ENCODE measurements around the gene PRKCQ.

PRKCQ gene

GRCh38 chr10:6618340-6618739 lies 38.3 kb upstream of the PRKCQ start:
- Histone ChIP-seq H3K9ac (ENCODE audit: low read length) (no peak overlapping the region), H3K27me3 (replicated peaks; ENCODE audit: insufficient read depth, low read length) (no peaks in the 10 kb centered on the region)

GRCh38 chr10:6617309-6618076 lies 37.4 kb upstream of the PRKCQ start:
- no peak overlapping the region for H2AFZ ChIP-seq (ENCODE audit: low read length)
- no peak for TF ChIP-seq EZH2phosphoT487 (IDR thresholded peaks at IDR 0.05; ENCODE audit: low read length)
- TF ChIP-seq CTCF (IDR thresholded peaks at IDR 0.05; ENCODE audit: low read length): no peak
- no peak for TF ChIP-seq EZH2 (optimal IDR thresholded peaks at IDR 0.05; ENCODE audit: low read depth, low read length)
- no peaks in the 10 kb centered on the region for H3F3A ChIP-seq (ENCODE audit: insufficient read depth, low read length)
- H3K36me3 ChIP-seq (replicated peaks; ENCODE audit: insufficient read depth, low read length): no peaks in the 10 kb centered on the region
- H3K27ac ChIP-seq (ENCODE audit: low read length): no peak overlapping the region
- H3K9me2 ChIP-seq (replicated peaks; ENCODE audit: insufficient read depth, low read length): no peaks in the 10 kb centered on the region
- no peaks in the 10 kb centered on the region for H3K79me2 ChIP-seq (ENCODE audit: low read length)
- H3K9me3 ChIP-seq (replicated peaks; ENCODE audit: insufficient read depth, low read length): no peaks in the 10 kb centered on the region
- no peak for DNase-seq
- H3K4me3 ChIP-seq (ENCODE audit: low read length): no peak overlapping the region
- H3K4me2 ChIP-seq (ENCODE audit: low read depth, low read length): no peak overlapping the region
- H3K27me3 ChIP-seq (replicated peaks; ENCODE audit: insufficient read depth, low read length): no peaks in the 10 kb centered on the region
- no peaks in the 10 kb centered on the region for H4K20me1 ChIP-seq (ENCODE audit: insufficient read depth, low read length)
- H3K9ac ChIP-seq (ENCODE audit: low read length): no peak overlapping the region
- peaks cover 2% of the 10 kb centered on the region; the same call in 1 of the 2 replicates for H3K4me1 ChIP-seq (ENCODE audit: low read length)

More at GRCh38 chr10:6618340-6618739, 38.3 kb upstream of the PRKCQ start:
- Histone ChIP-seq H2AFZ (ENCODE audit: low read length) (no peak overlapping the region), H3K9me2 (replicated peaks; ENCODE audit: insufficient read depth, low read length) (no peaks in the 10 kb centered on the region), H3K79me2 (ENCODE audit: low read length) (no peaks in the 10 kb centered on the region), H3K36me3 (replicated peaks; ENCODE audit: insufficient read depth, low read length) (no peaks in the 10 kb centered on the region), H3K9me3 (replicated peaks; ENCODE audit: insufficient read depth, low read length) (no peaks in the 10 kb centered on the region), H3F3A (ENCODE audit: insufficient read depth, low read length) (no peaks in the 10 kb centered on the region), H3K4me3 (ENCODE audit: low read length) (no peak overlapping the region), H4K20me1 (ENCODE audit: insufficient read depth, low read length) (no peaks in the 10 kb centered on the region), H3K4me1 (ENCODE audit: low read length) (no peaks in the 10 kb centered on the region), H3K27ac (ENCODE audit: low read length) (no peak overlapping the region), H3K4me2 (ENCODE audit: low read depth, low read length) (no peak overlapping the region)
- no peak for DNase-seq
- TF ChIP-seq CTCF (IDR thresholded peaks at IDR 0.05; ENCODE audit: low read length) (no peak), EZH2phosphoT487 (IDR thresholded peaks at IDR 0.05; ENCODE audit: low read length) (no peak), EZH2 (optimal IDR thresholded peaks at IDR 0.05; ENCODE audit: low read depth, low read length) (no peak)

- Histone ChIP-seq H3K79me2 (ENCODE audit: low read length) (no peaks in the 10 kb centered on the region), H3K36me3 (replicated peaks; ENCODE audit: insufficient read depth, low read length) (no peaks in the 10 kb centered on the region), H3F3A (ENCODE audit: insufficient read depth, low read length) (no peaks in the 10 kb centered on the region), H3K9me3 (replicated peaks; ENCODE audit: insufficient read depth, low read length) (no peaks in the 10 kb centered on the region), H3K4me1 (ENCODE audit: low read length) (peaks cover 16% of the 10 kb centered on the region), H3K4me3 (ENCODE audit: low read length) (no peak overlapping the region), H3K9ac (ENCODE audit: low read length) (no peak overlapping the region), H3K27me3 (replicated peaks; ENCODE audit: insufficient read depth, low read length) (no peaks in the 10 kb centered on the region), H4K20me1 (ENCODE audit: insufficient read depth, low read length) (no peaks in the 10 kb centered on the region), H3K9me2 (replicated peaks; ENCODE audit: insufficient read depth, low read length) (no peaks in the 10 kb centered on the region), H3K4me2 (ENCODE audit: low read depth, low read length) (no peak overlapping the region), H3K27ac (ENCODE audit: low read length) (no peak overlapping the region), H2AFZ (ENCODE audit: low read length) (no peak overlapping the region)
- DNase-seq: no peak
- TF ChIP-seq CTCF (IDR thresholded peaks at IDR 0.05; ENCODE audit: low read length) (no peak), EZH2 (optimal IDR thresholded peaks at IDR 0.05; ENCODE audit: low read depth, low read length) (no peak), EZH2phosphoT487 (IDR thresholded peaks at IDR 0.05; ENCODE audit: low read length) (no peak)
These were observed 35.9 kb upstream of the PRKCQ start for GRCh38 chr10:6615971-6616370.

Data from MM.1S (cell line).